H1 (cell line): ENCODE measurements around the gene RIMS3. TPM values are rescaled to one million over a fixed set of nuclear protein-coding genes. Genes with fewer than 3 reads are reported as not detected.

Experiments
- CTCF ChIA-PET: fragments of 300-600 bp; sonication (Branson Sonifier 250); formaldehyde crosslinking; loops from one replicate; lab custom pipeline; 2021; ENCODE audit not compliant: partially characterized antibody; lab: Charles Lee
- POLR2A ChIA-PET: fragments of 300-600 bp; sonication (Branson Sonifier 250); formaldehyde crosslinking; loops from one replicate; lab custom pipeline; 2021; ENCODE audit warnings: inconsistent platforms; ENCODE audit not compliant: partially characterized antibody; lab: Charles Lee
- DNase-seq, 2 experiments: peaks; one replicate each; pipeline versions ENCODE4 v3.0.0 to v3.0.0-alpha.2; 2010 to 2022; ENCODE audit warnings: low spot score in 2 of 2, low read depth in 1 of 2, mixed read lengths in 1 of 2
- FAIRE-seq: peaks from 2 replicates; lab custom pipeline; 2011; peaks lifted over from hg19 to GRCh38; lab: Jason Lieb, UNC
- H2AFZ ChIP-seq: 2 replicates; pipeline ENCODE4 v1.8.1; 2012; ENCODE audit warnings: low read length, inconsistent platforms
- H2AK5ac ChIP-seq: 2 replicates; pipeline ENCODE4 v1.6.1; 2013; ENCODE audit warnings: low read depth, low read length
- H2BK120ac ChIP-seq: replicated peaks from 2 replicates; pipeline ENCODE3; 2013; ENCODE audit warnings: low read depth, low read length, inconsistent platforms
- H2BK12ac ChIP-seq: 2 replicates; pipeline ENCODE4 v1.6.1; 2013; ENCODE audit warnings: low read depth, low read length
- H2BK15ac ChIP-seq: 2 replicates; pipeline ENCODE4 v1.6.1; 2013; ENCODE audit warnings: low read length
- H2BK20ac ChIP-seq: 2 replicates; pipeline ENCODE4 v1.6.1; 2013; ENCODE audit warnings: low read length
- H2BK5ac ChIP-seq: 2 replicates; pipeline ENCODE4 v1.6.1; 2013; ENCODE audit warnings: low read depth, low read length
- H3K14ac ChIP-seq: 2 replicates; pipeline ENCODE4 v1.6.1; 2013; ENCODE audit warnings: inconsistent platforms; ENCODE audit not compliant: insufficient read length
- H3K18ac ChIP-seq: 2 replicates; pipeline ENCODE4 v1.6.1; 2013; ENCODE audit warnings: low read length; ENCODE audit errors: extremely low read depth
- H3K23ac ChIP-seq: 2 replicates; pipeline ENCODE4 v1.6.1; 2013; ENCODE audit warnings: inconsistent platforms; ENCODE audit not compliant: insufficient read length
- H3K23me2 ChIP-seq: 2 replicates; pipeline ENCODE4 v1.6.1; 2013; ENCODE audit warnings: low read depth, low read length
- H3K27ac ChIP-seq: 2 replicates; pipeline ENCODE4 v1.6.1; 2011; ENCODE audit warnings: low read depth, low read length, inconsistent platforms
- H3K27me3 ChIP-seq, 4 experiments: replicated peaks in 1 of 4; 1 replicate in 1 of 4; 2 replicates in 3 of 4; pipeline versions ENCODE4 v1.6.1 to v1.8.1; 2011 to 2013; ENCODE audit warnings: low read length in 3 of 4, mild to moderate bottlenecking in 3 of 4, inconsistent platforms in 2 of 4, mixed read lengths in 2 of 4, moderate library complexity in 1 of 4; ENCODE audit not compliant: control insufficient read depth in 3 of 4, insufficient read depth in 3 of 4; ENCODE audit errors: extremely low read depth in 1 of 4
- H3K36me3 ChIP-seq, 4 experiments: 2 replicates each; pipeline versions ENCODE4 v1.6.1 to v1.8.1; 2011 to 2013; ENCODE audit warnings: mild to moderate bottlenecking in 4 of 4, low read length in 3 of 4, moderate library complexity in 2 of 4, control low read depth in 1 of 4, inconsistent platforms in 1 of 4; ENCODE audit not compliant: insufficient read depth in 4 of 4, control insufficient read depth in 2 of 4
- H3K4ac ChIP-seq: replicated peaks from 2 replicates; pipeline ENCODE3; 2013; ENCODE audit warnings: low read length, low read depth, mixed read lengths, inconsistent platforms; ENCODE audit not compliant: insufficient read length
- H3K4me1 ChIP-seq, 4 experiments: replicated peaks in 1 of 4; 1 replicate in 1 of 4; 2 replicates in 3 of 4; pipeline versions ENCODE4 v1.6.1 to v1.8.1; 2011 to 2013; ENCODE audit warnings: low read length in 3 of 4, inconsistent platforms in 2 of 4, mixed read lengths in 1 of 4; ENCODE audit not compliant: insufficient read depth in 4 of 4, control insufficient read depth in 3 of 4
- H3K4me2 ChIP-seq, 2 experiments: 2 replicates each; pipeline versions ENCODE4 v1.6.1 to v1.8.1; 2011 to 2013; ENCODE audit warnings: low read depth in 2 of 2, low read length in 2 of 2, control low read depth in 1 of 2, inconsistent platforms in 1 of 2, mild to moderate bottlenecking in 1 of 2; ENCODE audit not compliant: insufficient read depth in 1 of 2
- H3K4me3 ChIP-seq, 4 experiments: fragments of 200-600, 300-600 bp in 1 of 4; sonication (generic), shearing (Covaris generic), sonication (Bioruptor Twin) in 1 of 4; 2 replicates each; pipeline versions ENCODE4 v1.5.1 to v1.8.1; 2011 to 2016; ENCODE audit warnings: low read length in 4 of 4, low read depth in 3 of 4, control low read depth in 2 of 4, inconsistent platforms in 2 of 4, mild to moderate bottlenecking in 2 of 4, mixed read lengths in 1 of 4, moderate library complexity in 1 of 4; ENCODE audit not compliant: insufficient read depth in 2 of 4; ENCODE audit errors: extremely low read depth in 1 of 4
- H3K56ac ChIP-seq: replicated peaks from 2 replicates; pipeline ENCODE3; 2013; ENCODE audit warnings: low read depth, mild to moderate bottlenecking, mixed read lengths, low read length, inconsistent platforms; ENCODE audit not compliant: insufficient read length
- H3K79me1 ChIP-seq: 2 replicates; pipeline ENCODE4 v1.6.1; 2013; ENCODE audit warnings: low read depth, low read length, control low read depth
- H3K79me2 ChIP-seq, 2 experiments: 2 replicates each; pipeline versions ENCODE4 v1.6.1 to v1.8.1; 2012 to 2013; ENCODE audit warnings: low read length in 2 of 2, mild to moderate bottlenecking in 2 of 2, inconsistent platforms in 1 of 2; ENCODE audit not compliant: insufficient read depth in 2 of 2, control insufficient read depth in 1 of 2
- H3K9ac ChIP-seq, 4 experiments: replicated peaks in 1 of 4; 1 replicate in 1 of 4; 2 replicates in 3 of 4; pipeline versions ENCODE4 v1.6.1 to v1.8.1; 2011 to 2013; ENCODE audit warnings: low read depth in 3 of 4, low read length in 3 of 4, control low read depth in 2 of 4, mild to moderate bottlenecking in 2 of 4, moderate library complexity in 2 of 4, inconsistent platforms in 1 of 4; ENCODE audit errors: extremely low read depth in 1 of 4
- H3K9me3 ChIP-seq, 2 experiments: 2 replicates each; pipeline versions ENCODE4 v1.6.1 to v1.8.1; 2012 to 2013; ENCODE audit warnings: mild to moderate bottlenecking in 2 of 2, moderate library complexity in 2 of 2, control low read depth in 1 of 2, inconsistent platforms in 1 of 2, low read depth in 1 of 2, low read length in 1 of 2, mixed read lengths in 1 of 2; ENCODE audit not compliant: insufficient read depth in 2 of 2
- H4K20me1 ChIP-seq, 2 experiments: replicated peaks in 1 of 2; 2 replicates each; pipeline versions ENCODE3 to v1.8.1; 2011 to 2013; ENCODE audit warnings: inconsistent platforms in 2 of 2, low read length in 2 of 2, mild to moderate bottlenecking in 1 of 2; ENCODE audit not compliant: insufficient read depth in 2 of 2, control insufficient read depth in 1 of 2
- H4K5ac ChIP-seq: 2 replicates; pipeline ENCODE4 v1.6.1; 2013; ENCODE audit warnings: low read length, low read depth, mixed read lengths, inconsistent platforms; ENCODE audit not compliant: insufficient read length
- H4K8ac ChIP-seq: 2 replicates; pipeline ENCODE4 v1.8.0; 2013; ENCODE audit warnings: mild to moderate bottlenecking, moderate library complexity, low read length, inconsistent platforms; ENCODE audit not compliant: insufficient read depth; ENCODE audit errors: extremely low read depth
- H4K91ac ChIP-seq: replicated peaks from 2 replicates; pipeline ENCODE3; 2013; ENCODE audit warnings: low read length, mixed read lengths, inconsistent platforms; ENCODE audit not compliant: insufficient read length
- ATF2 ChIP-seq: IDR thresholded peaks from 2 replicates; pipeline ENCODE4 v1.6.1; 2012; ENCODE audit warnings: low read length, inconsistent platforms
- BACH1 ChIP-seq: IDR thresholded peaks from 2 replicates; pipeline ENCODE4 v1.6.1; 2012; ENCODE audit warnings: low read length, improper control_type of control experiment
- EGR1 ChIP-seq: IDR thresholded peaks from 2 replicates; pipeline ENCODE4 v1.6.1; 2011; ENCODE audit warnings: low read depth, low read length, borderline replicate concordance
- JUN ChIP-seq: IDR thresholded peaks from 2 replicates; pipeline ENCODE4 v1.6.1; 2011; ENCODE audit warnings: low read depth, mild to moderate bottlenecking, improper control_type of control experiment, low read length
- KDM5A ChIP-seq: fragments of 200-600 bp; IDR thresholded peaks from 2 replicates; pipeline ENCODE4 v1.7.1; 2012; ENCODE audit warnings: mild to moderate bottlenecking, low read length, inconsistent platforms, mixed read lengths
- POLR2AphosphoS5 ChIP-seq: IDR thresholded peaks from 2 replicates; pipeline ENCODE4 v1.6.1; 2011; ENCODE audit warnings: low read depth, low read length
- RBBP5 ChIP-seq: IDR thresholded peaks from 2 replicates; pipeline ENCODE4 v1.7.1; 2012; ENCODE audit warnings: low read depth, mild to moderate bottlenecking, inconsistent platforms, low read length, moderate library complexity, borderline replicate concordance
- SIX5 ChIP-seq: IDR thresholded peaks from 2 replicates; pipeline ENCODE4 v1.6.1; 2011; ENCODE audit warnings: mild to moderate bottlenecking, low read depth, low read length
- SP1 ChIP-seq: IDR thresholded peaks from 2 replicates; pipeline ENCODE4 v1.6.1; 2011; ENCODE audit warnings: low read depth, low read length
- SP4 ChIP-seq: IDR thresholded peaks from 2 replicates; pipeline ENCODE4 v1.6.1; 2012; ENCODE audit warnings: low read length, inconsistent platforms
- SRF ChIP-seq: IDR thresholded peaks from 2 replicates; pipeline ENCODE4 v1.6.1; 2011; ENCODE audit warnings: mild to moderate bottlenecking, low read depth, low read length, moderate library complexity
- TAF1 ChIP-seq: IDR thresholded peaks from 2 replicates; pipeline ENCODE4 v1.6.1; 2011; ENCODE audit warnings: mild to moderate bottlenecking, low read depth, low read length
- TAF7 ChIP-seq: optimal IDR thresholded peaks from 2 replicates; pipeline ENCODE3; 2011; ENCODE audit warnings: low read depth, mild to moderate bottlenecking, inconsistent platforms, low read length, moderate library complexity, borderline replicate concordance
- WGBS, 2 experiments: shearing (Covaris generic) in 1 of 2; methylation state at CpG; one replicate each; pipeline versions ENCODE4 v1.1.6 to v1.1.7; 2013 to 2015; ENCODE audit warnings: low lambda C conversion rate in 2 of 2, mixed read lengths in 2 of 2, inconsistent platforms in 1 of 2, low coverage in 1 of 2, missing lambda C conversion rate in 1 of 2; ENCODE audit not compliant: insufficient replicate concordance in 2 of 2, insufficient coverage in 1 of 2, insufficient read length in 1 of 2; ENCODE audit errors: extremely low coverage in 1 of 2, missing lambda C conversion rate in 1 of 2; 5-methylcytosine and 5-hydroxymethylcytosine counted together
- polyA plus RNA-seq, 7 experiments: library from polyadenylated mRNA; depleted of rRNA in 3 of 7; stranded (reverse) in 5 of 7; unstranded in 2 of 7; fragments of >200 nt in 5 of 7; fragments of 200-250 nt in 2 of 7; gene quantifications; 1 replicate in 5 of 7; 2 replicates in 1 of 7; 4 replicates in 1 of 7; pipeline versions ENCODE4 v1.2.1 to v1.2.3, GENCODE V29; 2011 to 2013; ENCODE audit warnings: missing spikeins in 2 of 7, mixed read lengths in 2 of 7
- total RNA-seq: library from RNA; stranded (reverse); fragmentation: NEBNext Ultra II Directional; extraction: Animal tissue kit (Norgen Biotek cat#: 25700); gene quantifications from 2 replicates; pipeline ENCODE4 v1.2.1, GENCODE V29; 2021

The RIMS3 gene
- total and polyA plus RNA-seq, 2 of the 8 experiments (the other 6 are each of a cell fraction or from before 2014, with no cell fraction given): 13.3 to 20.6 TPM

DNA sequence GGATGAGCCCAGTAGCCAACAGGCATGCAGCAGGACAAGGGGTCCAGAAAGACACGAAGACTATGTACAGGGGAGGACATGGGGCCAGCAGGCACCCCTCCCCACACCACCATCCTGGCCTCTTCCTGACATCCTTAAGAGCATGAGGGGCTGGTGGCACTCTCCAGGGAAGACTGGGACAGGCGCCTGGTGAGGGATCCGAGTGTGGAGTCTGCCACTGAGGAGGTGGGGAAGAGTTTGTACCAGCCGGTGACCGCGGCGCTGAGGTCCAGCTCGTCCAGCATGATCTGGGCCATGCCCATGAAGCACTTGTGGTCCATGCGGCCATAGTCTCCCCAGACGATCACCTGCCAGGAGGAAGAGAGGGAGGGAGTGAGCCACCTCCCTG lies 39.1 kb downstream of the RIMS3 start:
- no peak overlapping the region for H2AFZ ChIP-seq
- H3K4me2 ChIP-seq: no peak overlapping the region
- H3K79me1 ChIP-seq: no peaks in the 10 kb centered on the region
- no peaks in the 10 kb centered on the region for H3K79me2 ChIP-seq
- no peak overlapping the region for H3K27ac ChIP-seq
- H3K4ac ChIP-seq: no peak overlapping the region
- ChIA-PET CTCF (interaction anchor here (0.9 to 24.9 kb wide), 5 partner anchors 10 to 65 kb away, joined by 3 to 684 read pairs (median 6); partner anchors contain the start of genes NFYC and RIMS3), POLR2A (interaction anchor here (1.4 kb wide), 1 partner anchor 36 kb away, joined by 3 read pairs; no protein-coding TSS in a partner anchor)
- no peak overlapping the region for H3K4me3 ChIP-seq
- no peak overlapping the region for H3K14ac ChIP-seq
- no peak overlapping the region for H2AK5ac ChIP-seq
- H4K91ac ChIP-seq: no peak overlapping the region
- 94% methylated on average over 10 of the region's 10 CpGs; no CpG with 5 or more reads in 1 of the 2 experiments for whole genome bisulfite sequencing, 2 experiments
- no peaks in the 10 kb centered on the region; a peak in 1 of 7 replicates for H3K4me1 ChIP-seq
- no peak overlapping the region for H2BK120ac ChIP-seq
- H3K9ac ChIP-seq: no peak overlapping the region
- no peak overlapping the region; the same call in 1 of the 2 replicates for H4K8ac ChIP-seq
- no peak for FAIRE-seq
- no peak overlapping the region for H3K56ac ChIP-seq
- H3K36me3 ChIP-seq: peaks cover 0 to 5% (median 0%) of the 10 kb centered on the region in 4 experiments; a peak in 2 of 8 replicates
- H3K18ac ChIP-seq: no peak overlapping the region
- no peaks in the 10 kb centered on the region; a peak in 1 of 7 replicates for H3K27me3 ChIP-seq
- no peaks in the 10 kb centered on the region for H4K20me1 ChIP-seq
- no peak overlapping the region for H2BK15ac ChIP-seq
- no peaks in the 10 kb centered on the region for H3K9me3 ChIP-seq
- H2BK5ac ChIP-seq: no peak overlapping the region
- no peak overlapping the region for H2BK20ac ChIP-seq
- H2BK12ac ChIP-seq: no peak overlapping the region
- DNase-seq: no peak
- H3K23me2 ChIP-seq: no peaks in the 10 kb centered on the region
- no peak overlapping the region for H4K5ac ChIP-seq
- H3K23ac ChIP-seq: no peak overlapping the region
- TF ChIP-seq SIX5 (no peak), SP4 (no peak), TAF7 (no peak), KDM5A (no peak), SRF (no peak), ATF2 (no peak), EGR1 (no peak), TAF1 (no peak), RBBP5 (no peak), POLR2AphosphoS5 (no peak), BACH1 (no peak), JUN (no peak), SP1 (no peak)
